ENCODE results near the gene MADCAM1.

Gene MADCAM1

DNA sequence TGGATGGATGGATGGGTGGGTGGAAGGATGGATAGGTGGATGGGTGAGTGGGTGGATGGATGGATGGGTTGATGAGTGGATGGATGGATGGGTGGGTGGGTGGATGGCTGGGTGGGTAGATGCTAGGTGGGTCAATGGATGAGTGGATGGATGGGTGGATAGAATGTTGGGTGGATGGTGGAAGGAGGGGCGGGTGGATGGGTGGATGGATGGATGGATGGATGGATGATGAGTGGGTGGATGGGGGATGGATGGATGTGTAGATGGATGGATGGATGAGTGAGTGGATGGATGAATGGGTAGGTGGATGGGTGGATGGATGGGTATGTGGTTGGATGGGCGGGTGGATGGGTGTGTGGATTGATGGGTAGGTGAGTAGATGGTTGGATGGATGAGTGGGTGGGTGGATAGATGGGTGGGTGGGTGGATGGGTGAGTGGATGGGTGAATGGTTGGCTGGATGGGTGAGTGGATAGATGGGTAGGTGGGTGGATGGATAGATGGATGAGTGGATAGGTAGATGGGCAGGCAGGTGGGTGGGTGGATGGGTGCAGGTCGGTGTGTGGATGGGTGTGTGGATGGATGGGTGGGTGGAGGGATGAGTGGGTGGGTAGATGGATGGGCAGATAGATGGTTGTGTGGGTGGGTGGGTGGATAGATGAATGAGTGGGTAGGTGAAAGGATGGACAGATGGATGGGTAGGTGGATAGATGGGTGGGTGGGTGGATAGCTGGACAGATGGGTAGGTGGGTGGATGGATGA is 31.1 kb upstream of the MADCAM1 start:
- H3K27me3 ChIP-seq (ENCODE audit: insufficient read depth, poor library complexity, severe bottlenecking): peaks cover 9% of the 10 kb centered on the region
- H3K36me3 ChIP-seq (ENCODE audit: low read depth): no peaks in the 10 kb centered on the region
- no peak overlapping the region for H3K27ac ChIP-seq (ENCODE audit: poor library complexity, severe bottlenecking)
- ATAC-seq (ENCODE audit: low read depth): no peak
- TF ChIP-seq, protein P1, sequence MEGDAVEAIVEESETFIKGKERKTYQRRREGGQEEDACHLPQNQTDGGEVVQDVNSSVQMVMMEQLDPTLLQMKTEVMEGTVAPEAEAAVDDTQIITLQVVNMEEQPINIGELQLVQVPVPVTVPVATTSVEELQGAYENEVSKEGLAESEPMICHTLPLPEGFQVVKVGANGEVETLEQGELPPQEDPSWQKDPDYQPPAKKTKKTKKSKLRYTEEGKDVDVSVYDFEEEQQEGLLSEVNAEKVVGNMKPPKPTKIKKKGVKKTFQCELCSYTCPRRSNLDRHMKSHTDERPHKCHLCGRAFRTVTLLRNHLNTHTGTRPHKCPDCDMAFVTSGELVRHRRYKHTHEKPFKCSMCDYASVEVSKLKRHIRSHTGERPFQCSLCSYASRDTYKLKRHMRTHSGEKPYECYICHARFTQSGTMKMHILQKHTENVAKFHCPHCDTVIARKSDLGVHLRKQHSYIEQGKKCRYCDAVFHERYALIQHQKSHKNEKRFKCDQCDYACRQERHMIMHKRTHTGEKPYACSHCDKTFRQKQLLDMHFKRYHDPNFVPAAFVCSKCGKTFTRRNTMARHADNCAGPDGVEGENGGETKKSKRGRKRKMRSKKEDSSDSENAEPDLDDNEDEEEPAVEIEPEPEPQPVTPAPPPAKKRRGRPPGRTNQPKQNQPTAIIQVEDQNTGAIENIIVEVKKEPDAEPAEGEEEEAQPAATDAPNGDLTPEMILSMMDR (IDR thresholded peaks at IDR 0.05; ENCODE audit: poor library complexity, severe bottlenecking): no peak
- no peak overlapping the region for H3K4me3 ChIP-seq (ENCODE audit: severe bottlenecking)
- H3K9me3 ChIP-seq (ENCODE audit: severe bottlenecking): no peaks in the 10 kb centered on the region
- no peaks in the 10 kb centered on the region for H3K4me1 ChIP-seq (ENCODE audit: insufficient read depth, poor library complexity, severe bottlenecking)
- no peak for DNase-seq (ENCODE audit: low spot score)

DNA sequence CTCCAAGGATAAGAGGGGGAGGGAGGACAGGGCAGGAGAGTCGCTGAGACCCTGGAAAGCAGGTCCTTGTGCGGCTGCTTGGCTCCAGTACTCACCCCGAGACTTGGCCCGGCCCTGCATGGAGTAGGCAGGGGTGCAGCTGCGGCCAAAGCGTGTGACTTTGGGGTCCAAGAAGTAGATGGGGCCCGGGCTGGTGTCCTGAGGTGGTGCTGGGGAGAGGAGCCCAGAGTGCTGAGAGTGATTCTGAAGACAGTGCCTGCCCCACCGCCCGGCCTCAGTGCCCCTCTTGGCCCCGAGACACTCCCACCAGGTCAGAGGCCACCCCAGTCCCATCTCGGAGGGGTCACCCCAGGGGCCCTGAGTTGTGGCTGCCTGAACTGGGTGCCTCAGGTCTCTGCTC is 28.7 kb upstream of the MADCAM1 start:
- TF ChIP-seq, protein P1 (IDR thresholded peaks at IDR 0.05; ENCODE audit: poor library complexity, severe bottlenecking): no peak
- DNase-seq (ENCODE audit: low spot score): no peak

DNA sequence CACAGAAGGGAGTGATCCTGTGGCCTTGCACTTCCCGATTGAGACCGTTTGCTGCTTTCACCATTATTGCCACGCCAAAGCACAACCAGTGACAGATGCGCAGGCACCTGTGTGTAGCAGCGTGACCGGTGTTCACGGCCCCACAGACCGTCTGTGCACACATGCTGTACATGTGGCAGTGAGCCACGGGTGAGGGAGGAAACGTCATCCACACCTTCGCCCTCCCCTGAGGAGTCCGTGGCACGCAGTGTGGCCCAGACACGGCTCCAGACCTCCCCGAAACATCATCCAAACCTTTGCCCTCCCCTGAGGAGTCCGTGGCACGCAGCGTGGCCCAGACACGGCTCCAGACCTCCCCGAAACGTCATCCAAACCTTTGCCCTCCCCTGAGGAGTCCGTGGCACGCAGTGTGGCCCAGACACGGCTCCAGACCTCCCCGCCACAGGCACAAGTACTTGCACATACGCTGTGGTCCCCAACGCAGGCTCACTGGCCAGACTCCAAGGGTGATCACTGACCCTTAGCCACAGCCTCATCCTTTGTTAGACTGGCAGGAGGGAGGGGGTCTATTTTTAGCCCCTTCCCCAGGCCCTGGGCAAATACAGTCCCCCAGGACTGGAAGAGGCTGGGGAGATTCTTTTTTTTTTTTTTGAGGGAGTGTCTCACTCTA is 27.6 kb upstream of the MADCAM1 start:
- H3K36me3 ChIP-seq (ENCODE audit: low read depth): no peaks in the 10 kb centered on the region
- H3K4me1 ChIP-seq (ENCODE audit: insufficient read depth, poor library complexity, severe bottlenecking): no peaks in the 10 kb centered on the region
- DNase-seq (ENCODE audit: low spot score) (no peak), ATAC-seq (ENCODE audit: low read depth) (no peak)
- no peaks in the 10 kb centered on the region for H3K27me3 ChIP-seq (ENCODE audit: insufficient read depth, poor library complexity, severe bottlenecking)
- H3K9me3 ChIP-seq (ENCODE audit: severe bottlenecking): no peaks in the 10 kb centered on the region
- no peak overlapping the region for H3K27ac ChIP-seq (ENCODE audit: poor library complexity, severe bottlenecking)
- TF ChIP-seq, protein P1 (IDR thresholded peaks at IDR 0.05; ENCODE audit: poor library complexity, severe bottlenecking): no peak
- no peak overlapping the region for H3K4me3 ChIP-seq (ENCODE audit: severe bottlenecking)

More for the DNA sequence above, 28.7 kb upstream of the MADCAM1 start:
- ATAC-seq (ENCODE audit: low read depth): no peak
- no peak overlapping the region for H3K27ac ChIP-seq (ENCODE audit: poor library complexity, severe bottlenecking)
- H3K4me1 ChIP-seq (ENCODE audit: insufficient read depth, poor library complexity, severe bottlenecking): no peaks in the 10 kb centered on the region
- H3K36me3 ChIP-seq (ENCODE audit: low read depth): no peaks in the 10 kb centered on the region
- H3K27me3 ChIP-seq (ENCODE audit: insufficient read depth, poor library complexity, severe bottlenecking): no peaks in the 10 kb centered on the region
- no peak overlapping the region for H3K4me3 ChIP-seq (ENCODE audit: severe bottlenecking)
- H3K9me3 ChIP-seq (ENCODE audit: severe bottlenecking): no peaks in the 10 kb centered on the region

DNA sequence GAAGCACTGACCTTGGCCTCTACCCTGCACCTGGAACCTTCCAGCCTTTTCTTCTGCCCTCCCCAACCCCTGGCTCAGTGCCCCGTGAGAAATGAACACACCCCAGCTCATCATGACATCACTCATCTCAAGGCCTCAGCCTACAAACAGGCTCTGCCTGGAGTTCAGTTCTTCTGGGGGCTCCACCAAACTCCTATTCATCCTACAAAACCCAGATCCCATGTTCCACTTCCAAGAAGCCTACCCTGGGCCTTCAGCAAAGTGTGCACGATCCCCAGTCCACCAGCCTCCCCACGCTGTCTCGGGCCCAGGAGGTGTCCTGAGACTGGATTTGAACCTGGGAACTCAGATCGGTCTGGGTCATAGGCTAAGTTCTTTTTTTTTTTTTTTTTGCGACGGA is 26.5 kb upstream of the MADCAM1 start:
- no peak overlapping the region for H3K27ac ChIP-seq (ENCODE audit: poor library complexity, severe bottlenecking)
- H3K36me3 ChIP-seq (ENCODE audit: low read depth): no peaks in the 10 kb centered on the region
- no peaks in the 10 kb centered on the region for H3K27me3 ChIP-seq (ENCODE audit: insufficient read depth, poor library complexity, severe bottlenecking)
- H3K9me3 ChIP-seq (ENCODE audit: severe bottlenecking): no peaks in the 10 kb centered on the region
- ATAC-seq (ENCODE audit: low read depth): no peak
- TF ChIP-seq, protein P1 (IDR thresholded peaks at IDR 0.05; ENCODE audit: poor library complexity, severe bottlenecking): no peak
- H3K4me1 ChIP-seq (ENCODE audit: insufficient read depth, poor library complexity, severe bottlenecking): no peaks in the 10 kb centered on the region
- no peak overlapping the region for H3K4me3 ChIP-seq (ENCODE audit: severe bottlenecking)
- DNase-seq (ENCODE audit: low spot score): no peak

DNA sequence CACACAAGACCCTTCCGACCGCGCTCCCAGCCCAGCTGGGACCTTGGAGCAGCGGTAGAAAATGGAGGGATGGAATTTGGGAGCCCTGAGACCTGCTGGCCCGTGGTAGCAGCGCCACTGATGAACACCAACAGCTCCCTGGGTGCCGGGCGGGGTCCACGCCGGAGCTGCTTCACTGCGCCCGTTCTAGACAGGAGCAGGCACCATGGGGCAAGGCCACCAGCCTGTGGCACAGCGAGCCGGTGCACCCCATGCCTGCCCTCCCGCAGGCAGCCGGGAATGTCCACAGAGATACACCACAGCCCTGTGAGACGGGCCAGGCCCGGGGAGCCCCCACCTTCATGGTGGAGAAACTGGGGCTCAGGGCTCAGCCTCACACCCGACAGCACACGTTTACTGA is 25.6 kb upstream of the MADCAM1 start:
- DNase-seq (ENCODE audit: low spot score): no peak
- no peaks in the 10 kb centered on the region for H3K27me3 ChIP-seq (ENCODE audit: insufficient read depth, poor library complexity, severe bottlenecking)
- no peak for ATAC-seq (ENCODE audit: low read depth)

More for the DNA sequence above, 25.6 kb upstream of the MADCAM1 start:
- TF ChIP-seq, protein P1 (IDR thresholded peaks at IDR 0.05; ENCODE audit: poor library complexity, severe bottlenecking): no peak
- Histone ChIP-seq H3K36me3 (ENCODE audit: low read depth) (no peaks in the 10 kb centered on the region), H3K4me1 (ENCODE audit: insufficient read depth, poor library complexity, severe bottlenecking) (no peaks in the 10 kb centered on the region), H3K4me3 (ENCODE audit: severe bottlenecking) (no peak overlapping the region), H3K27ac (ENCODE audit: poor library complexity, severe bottlenecking) (no peak overlapping the region), H3K9me3 (ENCODE audit: severe bottlenecking) (no peaks in the 10 kb centered on the region)

All from RWPE2 (cell line).